ENCODE measurements around the gene CPNE9.

DNA sequence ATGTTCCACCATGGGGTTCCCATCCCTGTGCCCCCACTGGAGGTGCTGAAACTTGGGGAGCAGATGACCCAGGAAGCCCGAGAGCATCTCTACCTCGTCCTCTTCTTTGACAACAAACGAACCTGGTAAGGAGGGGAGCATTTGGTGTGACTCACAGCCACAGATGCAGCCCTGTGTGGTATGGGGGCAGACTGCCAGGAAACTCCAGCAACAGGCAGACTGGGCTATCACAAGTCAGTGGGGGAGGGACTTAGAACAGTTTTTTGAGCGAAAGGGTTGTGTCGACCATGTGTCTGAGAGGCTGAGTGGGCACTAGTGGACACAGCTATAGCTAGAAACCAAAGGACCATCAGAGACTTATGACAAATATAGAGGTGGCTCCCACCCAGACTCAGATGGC is 42.7 kb downstream of the CPNE9 start:
- TF ChIP-seq EZH2phosphoT487 (IDR thresholded peaks at IDR 0.05; ENCODE audit: low read depth, severe bottlenecking, unreplicated experiment) (no peak), EZH2 (IDR thresholded peaks at IDR 0.05; ENCODE audit: borderline replicate concordance) (no peak)
- TF ChIP-seq, protein P1, sequence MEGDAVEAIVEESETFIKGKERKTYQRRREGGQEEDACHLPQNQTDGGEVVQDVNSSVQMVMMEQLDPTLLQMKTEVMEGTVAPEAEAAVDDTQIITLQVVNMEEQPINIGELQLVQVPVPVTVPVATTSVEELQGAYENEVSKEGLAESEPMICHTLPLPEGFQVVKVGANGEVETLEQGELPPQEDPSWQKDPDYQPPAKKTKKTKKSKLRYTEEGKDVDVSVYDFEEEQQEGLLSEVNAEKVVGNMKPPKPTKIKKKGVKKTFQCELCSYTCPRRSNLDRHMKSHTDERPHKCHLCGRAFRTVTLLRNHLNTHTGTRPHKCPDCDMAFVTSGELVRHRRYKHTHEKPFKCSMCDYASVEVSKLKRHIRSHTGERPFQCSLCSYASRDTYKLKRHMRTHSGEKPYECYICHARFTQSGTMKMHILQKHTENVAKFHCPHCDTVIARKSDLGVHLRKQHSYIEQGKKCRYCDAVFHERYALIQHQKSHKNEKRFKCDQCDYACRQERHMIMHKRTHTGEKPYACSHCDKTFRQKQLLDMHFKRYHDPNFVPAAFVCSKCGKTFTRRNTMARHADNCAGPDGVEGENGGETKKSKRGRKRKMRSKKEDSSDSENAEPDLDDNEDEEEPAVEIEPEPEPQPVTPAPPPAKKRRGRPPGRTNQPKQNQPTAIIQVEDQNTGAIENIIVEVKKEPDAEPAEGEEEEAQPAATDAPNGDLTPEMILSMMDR (IDR thresholded peaks at IDR 0.05; ENCODE audit: poor library complexity), result no peak

All from hepatocyte (in vitro differentiated cells).